ENCODE results near the gene PES1. TPM values are rescaled to one million over a fixed set of nuclear protein-coding genes. Genes with fewer than 3 reads are reported as not detected.
A peak's percentile ranks its signal among the peaks of the same experiment; 100 is the strongest.

Gene PES1
- total and polyA plus RNA-seq, 2 of the 13 experiments (the other 11 are each of a cell fraction or from before 2014, with no cell fraction given), result 65.1 to 94.7 TPM

DNA sequence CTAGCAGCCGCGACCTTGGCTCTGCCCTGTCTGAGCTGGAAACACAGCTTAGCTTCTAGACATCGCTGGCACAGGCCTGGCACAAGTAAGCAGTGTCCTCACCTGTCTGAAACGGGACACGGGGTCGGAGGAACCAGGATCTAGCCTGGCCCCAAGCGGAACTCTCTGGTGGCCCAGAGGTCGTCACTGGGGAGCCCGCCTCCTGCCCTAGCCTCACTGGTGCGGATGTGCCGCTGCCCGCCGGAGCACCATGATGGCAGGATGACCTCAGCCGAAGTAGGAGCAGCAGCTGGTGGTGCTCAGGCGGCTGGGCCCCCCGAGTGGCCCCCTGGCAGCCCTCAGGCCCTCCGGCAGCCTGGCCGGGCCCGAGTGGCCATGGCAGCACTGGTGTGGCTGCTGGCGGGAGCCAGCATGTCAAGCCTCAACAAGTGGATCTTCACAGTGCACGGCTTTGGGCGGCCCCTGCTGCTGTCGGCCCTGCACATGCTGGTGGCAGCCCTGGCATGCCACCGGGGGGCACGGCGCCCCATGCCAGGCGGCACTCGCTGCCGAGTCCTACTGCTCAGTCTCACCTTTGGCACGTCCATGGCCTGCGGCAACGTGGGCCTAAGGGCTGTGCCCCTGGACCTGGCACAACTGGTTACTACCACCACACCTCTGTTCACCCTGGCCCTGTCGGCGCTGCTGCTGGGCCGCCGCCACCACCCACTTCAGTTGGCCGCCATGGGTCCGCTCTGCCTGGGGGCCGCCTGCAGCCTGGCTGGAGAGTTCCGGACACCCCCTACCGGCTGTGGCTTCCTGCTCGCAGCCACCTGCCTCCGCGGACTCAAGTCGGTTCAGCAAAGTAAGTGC, 44.7 kb upstream of the PES1 start:
- Histone ChIP-seq H3K4me2 (ENCODE audit: low read depth, low read length) (peak overlapping the region; percentile 82), H3K4me1 (ENCODE audit: insufficient read depth, low read length) (peaks cover 10% of the 10 kb centered on the region), H2AFZ (ENCODE audit: low read length) (no peak overlapping the region), H3K9me3 (ENCODE audit: low read length) (no peaks in the 10 kb centered on the region), H3K9ac (ENCODE audit: insufficient read depth, low read depth, low read length) (peak overlapping the region; percentile 36; the same call in 1 of the 2 replicates), H3K27ac (ENCODE audit: extremely low read length, insufficient read depth, low read length) (no peak overlapping the region), H3K36me3 (replicated peaks in 1 of 2; ENCODE audit: control insufficient read depth in 1 of 2, insufficient read depth in 2 of 2, low read length in 2 of 2) (no peaks in the 10 kb centered on the region), H4K20me1 (ENCODE audit: insufficient read depth, low read length) (no peaks in the 10 kb centered on the region), H3K79me2 (ENCODE audit: insufficient read depth, low read length) (no peaks in the 10 kb centered on the region), H3K4me3 (replicated peaks in 1 of 3; ENCODE audit: insufficient read depth in 1 of 3, low read depth in 2 of 3, low read length in 3 of 3) (peak overlapping the region; percentile 46 to 75 (median 57); a peak in 5 of 6 replicates), H3K27me3 (ENCODE audit: control insufficient read depth in 1 of 2, insufficient read depth in 2 of 2, low read length in 2 of 2) (peaks cover 0 to 4% of the 10 kb centered on the region in 2 experiments; a peak in 3 of 5 replicates)
- BruUV-seq (replicated peaks), result no TSS peak
- FAIRE-seq (no peak), ATAC-seq (no peak), DNase-seq (ENCODE audit: low spot score) (no peak)
- in situ Hi-C loops (cut with HindIII; ENCODE audit: extremely low pct_ligation_motif_present, low pct_unique_long_range_greater_than_20kb) (no loop called here), intact Hi-C loops (cut with micrococcal nuclease; ENCODE audit: unreplicated experiment) (no loop called here)
- 54% methylated on average over 15 of the region's 45 CpGs for WGBS (ENCODE audit: low lambda C conversion rate)
- POLR2A ChIA-PET, result no interaction called here
- CTCF ChIA-PET (ENCODE audit: low intra/inter-chr PET ratio, low total read pairs), result interaction anchor here (3.4 kb wide), 1 partner anchor 119 kb away, joined by 61 read pairs; no protein-coding TSS in a partner anchor
- TF ChIP-seq HNRNPL (IDR thresholded peaks at IDR 0.05; ENCODE audit: low read depth, low read length) (peak; percentile 85), MAFF (IDR thresholded peaks at IDR 0.05; ENCODE audit: low read depth, low read length) (no peak), ZBTB20 (CRISPR knock-in tag; IDR thresholded peaks at IDR 0.05; ENCODE audit: borderline replicate concordance, low read depth) (no peak), ZNF468 (CRISPR knock-in tag; IDR thresholded peaks at IDR 0.05) (no peak), SKI (IDR thresholded peaks at IDR 0.05; ENCODE audit: partially characterized antibody) (no peak), CC2D1A (CRISPR knock-in tag; IDR thresholded peaks at IDR 0.05) (no peak), NCOA2 (CRISPR knock-in tag; IDR thresholded peaks at IDR 0.05) (no peak), RNF2 (conservative IDR thresholded peaks at IDR 0.05; ENCODE audit: low read depth) (no peak), TARDBP (CRISPR knock-in tag; IDR thresholded peaks at IDR 0.05) (no peak), ZNF142 (CRISPR knock-in tag; IDR thresholded peaks at IDR 0.05) (no peak), ZNF75D (CRISPR knock-in tag; IDR thresholded peaks at IDR 0.05; ENCODE audit: borderline replicate concordance) (no peak), HOXA3 (CRISPR knock-in tag; IDR thresholded peaks at IDR 0.05) (no peak), ELF3 (CRISPR knock-in tag; IDR thresholded peaks at IDR 0.05) (no peak), SYNCRIP (IDR thresholded peaks at IDR 0.05; ENCODE audit: insufficient read depth, low read depth, low read length) (no peak)
- TF ChIP-seq, protein P1, sequence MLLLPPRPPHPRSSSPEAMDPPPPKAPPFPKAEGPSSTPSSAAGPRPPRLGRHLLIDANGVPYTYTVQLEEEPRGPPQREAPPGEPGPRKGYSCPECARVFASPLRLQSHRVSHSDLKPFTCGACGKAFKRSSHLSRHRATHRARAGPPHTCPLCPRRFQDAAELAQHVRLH (CRISPR knock-in tag; IDR thresholded peaks at IDR 0.05; ENCODE audit: borderline replicate concordance, low read depth), result no peak
- TF ChIP-seq, protein P2, sequence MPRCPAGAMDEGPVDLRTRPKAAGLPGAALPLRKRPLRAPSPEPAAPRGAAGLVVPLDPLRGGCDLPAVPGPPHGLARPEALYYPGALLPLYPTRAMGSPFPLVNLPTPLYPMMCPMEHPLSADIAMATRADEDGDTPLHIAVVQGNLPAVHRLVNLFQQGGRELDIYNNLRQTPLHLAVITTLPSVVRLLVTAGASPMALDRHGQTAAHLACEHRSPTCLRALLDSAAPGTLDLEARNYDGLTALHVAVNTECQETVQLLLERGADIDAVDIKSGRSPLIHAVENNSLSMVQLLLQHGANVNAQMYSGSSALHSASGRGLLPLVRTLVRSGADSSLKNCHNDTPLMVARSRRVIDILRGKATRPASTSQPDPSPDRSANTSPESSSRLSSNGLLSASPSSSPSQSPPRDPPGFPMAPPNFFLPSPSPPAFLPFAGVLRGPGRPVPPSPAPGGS (CRISPR knock-in tag; IDR thresholded peaks at IDR 0.05), result no peak

Data from HepG2 (cell line).